Measurements from ENCODE around the gene FBN1.

FBN1 gene

GRCh38 chr15:48499978-48500377, 145.5 kb downstream of the FBN1 start:
- no peak for TF ChIP-seq USF1 (IDR thresholded peaks at IDR 0.05)
- no peak for TF ChIP-seq EP300 (IDR thresholded peaks at IDR 0.05; ENCODE audit: borderline replicate concordance)
- TF ChIP-seq EGR1 (IDR thresholded peaks at IDR 0.05), result no peak
- no peak for TF ChIP-seq TEAD4 (IDR thresholded peaks at IDR 0.05)
- no peak for TF ChIP-seq CEBPB (IDR thresholded peaks at IDR 0.05)
- TF ChIP-seq CREB1 (IDR thresholded peaks at IDR 0.05; ENCODE audit: low read depth), result no peak
- no peak for TF ChIP-seq RAD21 (IDR thresholded peaks at IDR 0.05; ENCODE audit: low read depth)
- TF ChIP-seq TCF12 (IDR thresholded peaks at IDR 0.05; ENCODE audit: low read depth), result no peak
- no peak for TF ChIP-seq YY1 (IDR thresholded peaks at IDR 0.05; ENCODE audit: low read depth)
- TF ChIP-seq REST (IDR thresholded peaks at IDR 0.05; ENCODE audit: low read depth), result no peak
- no peak for TF ChIP-seq MAX (IDR thresholded peaks at IDR 0.05)
- TF ChIP-seq ZBTB7A (IDR thresholded peaks at IDR 0.05; ENCODE audit: low read depth), result no peak
- TF ChIP-seq NFIC (IDR thresholded peaks at IDR 0.05), result no peak
- TF ChIP-seq TAF1 (IDR thresholded peaks at IDR 0.05; ENCODE audit: low read depth), result no peak
- TF ChIP-seq FOXM1 (IDR thresholded peaks at IDR 0.05; ENCODE audit: borderline replicate concordance, low read depth), result no peak

- TF ChIP-seq YY1 (IDR thresholded peaks at IDR 0.05; ENCODE audit: low read depth) (no peak), REST (IDR thresholded peaks at IDR 0.05; ENCODE audit: low read depth) (no peak), NFIC (IDR thresholded peaks at IDR 0.05) (no peak), FOXM1 (IDR thresholded peaks at IDR 0.05; ENCODE audit: borderline replicate concordance, low read depth) (no peak)
Measured at GRCh38 chr15:48498828-48499227, 146.7 kb downstream of the FBN1 start.

GRCh38 chr15:48494631-48495030, 150.9 kb downstream of the FBN1 start:
- TF ChIP-seq TEAD4 (IDR thresholded peaks at IDR 0.05), result no peak
- no peak for TF ChIP-seq REST (IDR thresholded peaks at IDR 0.05; ENCODE audit: low read depth)
- TF ChIP-seq RAD21 (IDR thresholded peaks at IDR 0.05; ENCODE audit: low read depth), result no peak
- TF ChIP-seq CREB1 (IDR thresholded peaks at IDR 0.05; ENCODE audit: low read depth), result no peak
- no peak for TF ChIP-seq FOXM1 (IDR thresholded peaks at IDR 0.05; ENCODE audit: borderline replicate concordance, low read depth)
- TF ChIP-seq EGR1 (IDR thresholded peaks at IDR 0.05), result no peak
- no peak for TF ChIP-seq MAX (IDR thresholded peaks at IDR 0.05)
- no peak for TF ChIP-seq ZBTB7A (IDR thresholded peaks at IDR 0.05; ENCODE audit: low read depth)
- no peak for TF ChIP-seq TAF1 (IDR thresholded peaks at IDR 0.05; ENCODE audit: low read depth)
- no peak for TF ChIP-seq EP300 (IDR thresholded peaks at IDR 0.05; ENCODE audit: borderline replicate concordance)
- no peak for TF ChIP-seq CEBPB (IDR thresholded peaks at IDR 0.05)
- no peak for TF ChIP-seq USF1 (IDR thresholded peaks at IDR 0.05)
- TF ChIP-seq NFIC (IDR thresholded peaks at IDR 0.05), result no peak
- TF ChIP-seq YY1 (IDR thresholded peaks at IDR 0.05; ENCODE audit: low read depth), result no peak

GRCh38 chr15:48493763-48494225, 151.7 kb downstream of the FBN1 start:
- no peak for TF ChIP-seq ZBTB7A (IDR thresholded peaks at IDR 0.05; ENCODE audit: low read depth)
- no peak for TF ChIP-seq TCF12 (IDR thresholded peaks at IDR 0.05; ENCODE audit: low read depth)
- TF ChIP-seq FOXM1 (IDR thresholded peaks at IDR 0.05; ENCODE audit: borderline replicate concordance, low read depth), result no peak
- TF ChIP-seq NFIC (IDR thresholded peaks at IDR 0.05), result no peak
- no peak for TF ChIP-seq TAF1 (IDR thresholded peaks at IDR 0.05; ENCODE audit: low read depth)
- no peak for TF ChIP-seq EGR1 (IDR thresholded peaks at IDR 0.05)
- no peak for TF ChIP-seq CREB1 (IDR thresholded peaks at IDR 0.05; ENCODE audit: low read depth)
- no peak for TF ChIP-seq MAX (IDR thresholded peaks at IDR 0.05)
- no peak for TF ChIP-seq REST (IDR thresholded peaks at IDR 0.05; ENCODE audit: low read depth)
- no peak for TF ChIP-seq YY1 (IDR thresholded peaks at IDR 0.05; ENCODE audit: low read depth)
- TF ChIP-seq CEBPB (IDR thresholded peaks at IDR 0.05), result no peak
- TF ChIP-seq TEAD4 (IDR thresholded peaks at IDR 0.05), result no peak
- TF ChIP-seq RAD21 (IDR thresholded peaks at IDR 0.05; ENCODE audit: low read depth), result no peak
- no peak for TF ChIP-seq USF1 (IDR thresholded peaks at IDR 0.05)
- TF ChIP-seq EP300 (IDR thresholded peaks at IDR 0.05; ENCODE audit: borderline replicate concordance), result no peak
